Stimulated activated CD4-positive, alpha-beta T cell treated with anti-CD3 and anti-CD28 coated beads, Interleukin-2, amount 100 ng/mL, for 48 hours (primary cell): Measurements from ENCODE around the gene SLTM.
"Not testable (repeated sequence)": the region's sequence is repeated elsewhere in the genome, so short reads cannot be mapped to it uniquely, and the experiment has no call there.

Experiments
- DNase-seq, 2 donors: peaks; one replicate each; pipeline ENCODE4 v3.0.0-alpha.2; 2020

SLTM gene

GRCh38 chr15:58924327-58924726 is 9.2 kb downstream of the SLTM start:
- no peak for DNase-seq

GRCh38 chr15:58923696-58924300 is 9.7 kb downstream of the SLTM start:
- DNase-seq: no peak

- DNase-seq: no peak
Measured at GRCh38 chr15:58923284-58923683, 10.2 kb downstream of the SLTM start.

GRCh38 chr15:58921267-58921790 is 12.2 kb downstream of the SLTM start:
- DNase-seq: no peak

GRCh38 chr15:58920447-58920846 is 13.0 kb downstream of the SLTM start:
- not testable (repeated sequence) for DNase-seq

GRCh38 chr15:58919232-58919631 is 14.2 kb downstream of the SLTM start:
- DNase-seq: no peak

GRCh38 chr15:58918239-58918638 is 15.2 kb downstream of the SLTM start:
- DNase-seq: no peak

- DNase-seq: not testable (repeated sequence)
Measured at GRCh38 chr15:58917613-58918129, 15.8 kb downstream of the SLTM start.

- DNase-seq: no peak
Measured at GRCh38 chr15:58916962-58917361, 16.5 kb downstream of the SLTM start.

- no peak for DNase-seq
Measured at GRCh38 chr15:58910456-58910855, 23.0 kb downstream of the SLTM start.

GRCh38 chr15:58909616-58910015 is 23.9 kb downstream of the SLTM start:
- DNase-seq: no peak

- no peak for DNase-seq
Measured at GRCh38 chr15:58908550-58909309, 24.7 kb downstream of the SLTM start.

GRCh38 chr15:58900631-58901030 is 32.8 kb downstream of the SLTM start:
- no peak for DNase-seq

- DNase-seq: no peak
Measured at GRCh38 chr15:58898150-58898680, 35.3 kb downstream of the SLTM start.

- no peak for DNase-seq
Measured at GRCh38 chr15:58889363-58889762, 44.1 kb downstream of the SLTM start.

- DNase-seq: no peak
Measured at GRCh38 chr15:58886921-58887320, 46.6 kb downstream of the SLTM start.

GRCh38 chr15:58883926-58884325 is 49.6 kb downstream of the SLTM start:
- DNase-seq: not testable (repeated sequence)

GRCh38 chr15:58882243-58882642 is 51.2 kb downstream of the SLTM start:
- no peak for DNase-seq

GRCh38 chr15:58880320-58880719 is 53.2 kb downstream of the SLTM start:
- DNase-seq: no peak

- DNase-seq: no peak
Measured at GRCh38 chr15:58877999-58878825, 55.3 kb downstream of the SLTM start.

GRCh38 chr15:58876306-58877106 is 57.0 kb downstream of the SLTM start:
- DNase-seq: no peak

- DNase-seq: no peak
Measured at GRCh38 chr15:58875343-58875742, 58.1 kb downstream of the SLTM start.
